ENCODE results near the gene AQP5.

DNA sequence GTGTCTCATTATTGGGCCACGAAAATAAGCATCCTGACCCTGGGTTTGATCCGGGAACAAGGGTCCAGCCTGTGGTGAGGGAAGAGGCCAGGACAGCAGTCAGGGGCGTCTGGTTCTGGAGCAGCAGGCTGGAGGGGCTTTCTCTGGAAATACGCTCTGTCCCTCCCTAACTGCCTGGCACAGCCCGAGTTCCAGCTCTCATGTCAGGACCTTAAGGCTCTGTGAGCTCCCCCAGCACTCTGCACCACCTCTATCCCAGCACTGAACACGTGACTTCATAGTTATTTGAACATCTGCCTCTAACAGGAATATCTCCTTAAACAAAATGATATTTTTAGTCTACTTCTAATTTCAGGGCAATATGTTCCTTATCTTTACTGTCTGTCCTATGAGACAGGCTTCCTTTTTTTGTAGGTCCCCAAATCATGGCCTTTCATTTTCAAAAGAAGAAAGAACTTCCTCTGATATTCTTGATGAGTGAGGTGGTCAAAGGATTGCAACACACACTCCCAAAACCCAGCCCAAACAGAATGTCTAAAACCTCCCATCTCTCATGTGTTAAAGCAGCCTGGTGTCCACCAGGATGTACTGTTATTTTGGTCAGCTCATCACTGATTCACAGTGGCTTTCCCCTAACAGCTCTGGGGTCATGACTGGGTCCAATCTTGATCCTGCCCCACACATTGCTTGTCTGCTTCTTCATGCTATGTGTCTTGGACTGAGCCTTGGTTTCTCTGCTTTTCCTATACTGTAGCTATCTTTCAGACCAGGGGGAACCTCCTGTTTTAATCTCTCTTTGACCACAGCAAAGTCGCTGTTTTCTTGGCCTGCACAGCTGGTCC, 20.8 kb downstream of the AQP5 start:
- TF ChIP-seq EZH2 (IDR thresholded peaks at IDR 0.05; ENCODE audit: insufficient read depth, poor library complexity, severe bottlenecking) = no peak
- TF ChIP-seq EZH2phosphoT487 (IDR thresholded peaks at IDR 0.05; ENCODE audit: insufficient read depth, low read depth) = no peak

Data from GM23248 (cell line).